DMS114 treated with DMSO at 0.1 percent for 48 hours (cell line): ENCODE results near the gene NCKAP5L.
"Not testable (repeated sequence)": the region's sequence is repeated elsewhere in the genome, so short reads cannot be mapped to it uniquely, and the experiment has no call there.

ENCODE experiments used
- DNase-seq: peaks from one replicate; lab custom pipeline; 2025; ENCODE audit not compliant: unreplicated experiment; lab: John Stamatoyannopoulos, UW

NCKAP5L gene

GRCh38 chr12:49828133-49829091 lies at the start of gene NCKAP5L:
Gene NCKAP5L, minus strand, starts transcription at chr12:49828413. Its CDS starts 24,369 bp downstream, at chr12:49804044.
- peak; percentile 91 for DNase-seq

- no peak for DNase-seq
Observed at GRCh38 chr12:49877066-49877465, 48.9 kb upstream of the NCKAP5L start.

GRCh38 chr12:49876070-49876469 lies 47.9 kb upstream of the NCKAP5L start:
- no peak for DNase-seq

GRCh38 chr12:49875115-49875720 lies 47.0 kb upstream of the NCKAP5L start:
- no peak for DNase-seq

GRCh38 chr12:49874142-49874897 lies 46.1 kb upstream of the NCKAP5L start:
- DNase-seq = no peak

- no peak for DNase-seq
Observed at GRCh38 chr12:49873361-49873934, 45.2 kb upstream of the NCKAP5L start.

GRCh38 chr12:49872781-49873181 lies 44.6 kb upstream of the NCKAP5L start:
- DNase-seq = no peak

GRCh38 chr12:49872381-49872780 lies 44.2 kb upstream of the NCKAP5L start:
- no peak for DNase-seq

GRCh38 chr12:49871811-49872251 lies 43.6 kb upstream of the NCKAP5L start:
- not testable (repeated sequence) for DNase-seq

GRCh38 chr12:49871263-49871561 lies 43.0 kb upstream of the NCKAP5L start:
- no peak for DNase-seq

GRCh38 chr12:49870501-49871262 lies 42.5 kb upstream of the NCKAP5L start:
- no peak for DNase-seq

GRCh38 chr12:49869816-49870500 lies 41.7 kb upstream of the NCKAP5L start:
- no peak for DNase-seq

- no peak for DNase-seq
Observed at GRCh38 chr12:49868952-49869815, 41.0 kb upstream of the NCKAP5L start.

- DNase-seq = no peak
Observed at GRCh38 chr12:49868449-49868848, 40.2 kb upstream of the NCKAP5L start.

- no peak for DNase-seq
Observed at GRCh38 chr12:49867570-49868341, 39.5 kb upstream of the NCKAP5L start.

GRCh38 chr12:49866859-49867569 lies 38.8 kb upstream of the NCKAP5L start:
- peak; percentile 53 for DNase-seq

- DNase-seq = no peak
Observed at GRCh38 chr12:49865782-49866135, 37.5 kb upstream of the NCKAP5L start.
